ENCODE data around the gene LLGL2.

GRCh38 chr17:75535119-75535537 is 9.6 kb downstream of the LLGL2 start:
- TF ChIP-seq CTCF (IDR thresholded peaks at IDR 0.05), result no peak
- TF ChIP-seq POLR2A (IDR thresholded peaks at IDR 0.05), result no peak

All from thyroid gland (tissue), 4 donors.